Superior temporal gyrus (tissue), 1 donor: ENCODE data around the gene MRPL57.
"Not testable (repeated sequence)": the region's sequence is repeated elsewhere in the genome, so short reads cannot be mapped to it uniquely, and the experiment has no call there.

ENCODE experiments used
- DNase-seq: peaks from one replicate; pipeline ENCODE4 v3.0.0-alpha.2; 2016; ENCODE audit errors: extremely low spot score

Gene MRPL57

DNA sequence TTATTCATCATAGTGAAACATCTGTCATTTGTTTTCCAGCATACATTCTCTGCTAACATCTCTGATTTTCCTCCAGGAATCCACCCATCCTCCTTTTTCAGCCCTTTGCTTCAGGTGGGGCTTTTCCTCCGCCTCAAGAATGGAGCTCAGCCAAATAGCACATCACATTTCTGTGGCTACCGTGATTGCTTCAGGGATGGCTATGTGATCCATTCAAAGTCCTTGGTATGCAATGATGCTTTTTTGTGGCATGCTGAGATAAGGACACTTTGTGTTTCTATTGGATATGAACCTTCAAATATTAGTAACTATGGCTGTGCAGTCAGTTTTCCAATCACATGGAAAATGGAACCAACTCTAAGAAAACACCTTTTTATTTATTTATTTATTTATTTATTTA lies 18.3 kb downstream of the MRPL57 start:
- DNase-seq, result not testable (repeated sequence)

DNA sequence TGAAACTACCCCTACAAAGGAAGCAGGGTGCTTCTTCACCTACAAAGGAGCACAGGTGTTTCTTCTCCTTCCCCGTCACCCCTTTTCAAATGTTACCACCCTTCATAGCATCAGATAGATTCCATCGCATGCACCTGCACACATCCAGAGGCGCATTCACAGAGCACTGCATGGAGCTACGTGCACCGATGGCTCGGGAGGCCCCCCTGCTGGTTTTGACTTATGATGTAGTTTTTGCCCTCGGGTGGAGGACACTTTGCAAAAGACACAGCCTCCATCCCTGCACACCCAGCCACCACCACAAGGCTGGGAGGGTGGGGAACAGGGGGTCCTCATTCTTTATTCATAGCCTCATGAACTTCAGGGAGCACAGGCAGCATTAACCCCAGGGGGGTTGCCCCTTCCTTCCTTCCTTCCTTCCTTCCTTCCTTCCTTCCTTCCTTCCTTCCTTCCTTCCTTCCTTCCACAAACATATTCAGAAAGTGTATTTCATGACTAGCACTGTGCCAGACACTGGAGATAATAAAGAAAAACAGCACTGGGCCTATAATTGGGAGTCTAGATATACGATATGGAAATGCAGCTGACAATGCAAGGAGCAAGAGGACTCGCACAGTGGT lies 21.3 kb downstream of the MRPL57 start:
- DNase-seq, result not testable (repeated sequence)

DNA sequence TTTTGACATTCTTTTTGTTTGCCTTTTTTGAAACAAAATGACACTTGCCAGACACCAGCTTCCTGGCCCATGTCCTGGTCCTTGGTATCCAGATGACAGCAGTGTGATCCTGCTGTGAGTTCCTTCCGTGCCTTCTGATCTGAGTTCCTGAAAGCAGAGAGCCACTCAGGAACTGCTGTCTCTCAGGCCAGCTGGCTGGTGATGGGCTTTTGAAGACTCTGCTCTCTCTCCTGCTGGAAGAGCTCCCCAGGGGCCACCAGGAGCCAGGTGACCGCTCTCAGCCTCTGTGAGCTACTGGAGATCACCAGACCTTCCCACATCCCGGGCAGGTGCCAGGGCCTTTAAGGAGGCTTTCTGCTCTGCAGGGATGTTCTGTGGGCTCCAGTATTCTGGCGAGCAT lies 21.9 kb downstream of the MRPL57 start:
- not testable (repeated sequence) for DNase-seq

DNA sequence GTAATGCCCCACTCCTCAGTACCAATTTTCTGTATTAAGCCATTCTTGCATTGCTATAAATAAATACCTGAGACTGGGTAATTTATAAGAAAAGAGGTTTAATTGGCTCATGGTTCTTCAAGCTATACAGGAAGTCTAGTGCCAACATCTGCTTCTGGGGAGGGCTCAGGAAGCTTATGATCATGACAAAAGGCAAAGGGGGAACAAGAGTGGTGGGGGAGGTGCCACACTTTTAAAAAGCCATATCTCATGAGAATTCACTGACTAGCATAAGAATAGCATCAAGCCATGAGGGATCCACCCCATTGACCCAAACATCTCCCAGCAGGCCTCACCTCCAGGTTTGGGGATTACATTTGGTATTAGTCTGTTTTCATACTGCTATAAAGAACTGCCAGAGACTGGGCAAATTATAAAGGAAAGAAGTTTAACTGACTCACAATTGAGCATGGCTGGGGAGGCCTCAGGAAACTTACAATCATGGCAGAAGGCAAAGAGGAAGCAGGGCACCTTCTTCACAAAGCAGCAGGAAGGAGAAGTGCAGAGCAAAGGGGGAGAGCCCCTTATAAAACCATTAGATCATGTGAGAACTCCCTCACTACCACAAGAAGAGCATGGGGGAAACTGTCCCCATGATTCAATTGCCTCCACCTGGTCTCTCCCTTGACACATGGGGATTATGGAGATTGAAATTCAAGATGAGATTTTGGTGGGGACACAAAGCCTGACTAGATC lies 25.2 kb downstream of the MRPL57 start:
- DNase-seq, result not testable (repeated sequence)

DNA sequence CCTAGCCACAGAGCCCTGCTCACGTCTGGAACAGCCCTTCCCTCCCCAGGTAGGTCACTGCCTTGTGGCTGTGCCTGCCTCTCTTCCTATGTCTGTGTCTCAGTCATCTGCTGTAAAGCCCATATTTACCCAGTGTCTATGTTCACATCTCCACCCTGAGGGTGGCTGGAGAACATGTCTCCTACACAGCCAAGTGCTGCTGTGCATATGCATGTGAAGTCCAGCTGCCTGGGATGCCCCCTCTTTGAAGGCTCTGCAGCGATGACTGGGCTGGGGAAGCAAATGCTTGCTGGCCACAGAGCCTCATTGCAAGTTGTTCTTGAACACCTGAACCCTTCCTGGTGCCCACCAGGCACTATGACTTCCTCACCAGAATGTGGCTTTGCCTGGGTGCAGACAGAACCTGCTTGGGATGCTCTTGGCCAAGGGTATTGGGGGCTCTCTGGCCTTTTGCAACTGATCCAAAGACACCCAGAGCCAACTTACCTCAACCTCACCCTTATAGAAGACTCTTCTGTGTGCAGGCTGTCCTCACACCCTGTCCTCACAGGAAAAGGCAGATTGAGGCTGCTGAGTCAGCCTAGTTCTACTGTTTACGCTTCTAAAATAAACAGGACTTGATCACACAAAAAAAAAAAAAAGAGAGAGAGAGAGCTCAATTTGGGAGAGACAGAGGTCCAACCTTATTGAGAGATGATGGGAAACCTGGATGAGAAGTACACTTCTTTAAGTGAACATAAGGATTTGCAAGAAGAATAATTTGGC lies 26.5 kb downstream of the MRPL57 start:
- no peak for DNase-seq

DNA sequence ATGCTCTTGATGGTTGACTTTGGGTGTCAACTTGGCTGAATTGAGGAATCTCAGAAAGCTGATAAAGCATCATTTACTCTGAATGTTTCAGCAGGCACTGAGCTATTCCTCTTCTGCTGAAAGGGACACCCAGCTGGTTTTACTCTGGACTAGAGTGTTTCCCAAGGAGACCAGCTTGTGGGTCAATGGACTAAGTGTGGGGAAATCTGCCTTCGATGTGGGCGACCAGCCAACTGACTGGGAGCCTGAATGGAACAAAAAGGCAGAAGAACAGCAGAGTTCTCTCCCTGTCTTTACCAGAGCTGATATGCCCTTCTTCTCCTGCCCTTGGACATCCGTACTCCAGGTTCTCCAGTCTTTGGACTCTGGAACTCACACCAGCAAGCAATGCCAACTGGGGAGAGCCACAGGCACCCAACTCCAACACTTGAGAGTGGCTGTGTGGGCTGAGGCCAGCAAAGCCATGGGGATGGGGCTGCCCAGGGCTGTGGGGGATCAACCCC lies 32.2 kb downstream of the MRPL57 start:
- DNase-seq, result no peak

DNA sequence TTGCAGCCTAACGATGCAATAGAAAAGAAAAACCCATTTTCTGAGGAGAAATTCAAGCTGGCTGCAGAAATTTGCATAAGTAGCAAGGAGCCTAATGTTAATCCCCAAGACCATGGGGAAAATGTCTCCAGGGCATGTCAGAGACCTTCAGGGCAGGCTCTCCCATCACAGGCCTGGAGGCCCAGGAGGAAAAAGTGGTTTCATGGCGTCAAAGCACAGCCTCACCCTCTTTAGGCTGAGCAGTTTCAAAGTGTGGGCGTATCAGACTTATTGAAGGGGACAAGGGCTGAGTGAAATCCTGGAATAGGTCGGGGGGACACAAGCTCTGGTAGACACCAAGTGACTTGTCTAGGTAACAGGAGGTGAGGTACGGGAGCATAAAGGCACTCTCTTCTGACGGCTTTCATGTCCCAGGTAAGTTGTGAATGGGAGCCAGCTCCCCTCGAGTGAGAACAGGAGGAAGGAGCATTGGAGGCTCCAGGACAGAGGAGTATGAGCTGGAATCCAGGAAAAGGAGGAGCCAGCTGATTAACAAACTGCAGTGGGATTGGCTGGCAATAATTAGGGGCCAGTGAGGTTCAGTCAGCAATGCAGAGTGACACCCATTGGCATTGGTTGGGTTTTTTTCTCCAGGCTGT lies 35.8 kb downstream of the MRPL57 start:
- DNase-seq, result no peak

DNA sequence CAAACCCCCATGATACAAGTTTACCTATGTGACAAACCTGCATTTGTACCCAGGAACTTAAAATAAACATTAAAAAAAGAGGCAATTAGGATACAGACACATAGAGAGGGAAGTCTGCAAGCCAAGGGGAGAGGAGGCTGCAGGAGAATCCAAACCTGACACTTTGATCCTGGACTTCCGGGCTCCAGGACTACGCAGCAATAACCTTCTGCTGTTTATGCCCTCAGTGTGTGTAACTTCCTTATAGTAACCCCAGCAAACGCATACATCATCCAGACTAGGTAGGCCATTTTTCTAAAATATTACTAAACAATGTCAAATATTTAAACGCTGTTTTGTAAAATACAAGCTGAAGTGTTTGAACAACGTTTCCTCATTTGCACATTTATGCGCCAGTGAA lies 39.0 kb downstream of the MRPL57 start:
- DNase-seq, result not testable (repeated sequence)

DNA sequence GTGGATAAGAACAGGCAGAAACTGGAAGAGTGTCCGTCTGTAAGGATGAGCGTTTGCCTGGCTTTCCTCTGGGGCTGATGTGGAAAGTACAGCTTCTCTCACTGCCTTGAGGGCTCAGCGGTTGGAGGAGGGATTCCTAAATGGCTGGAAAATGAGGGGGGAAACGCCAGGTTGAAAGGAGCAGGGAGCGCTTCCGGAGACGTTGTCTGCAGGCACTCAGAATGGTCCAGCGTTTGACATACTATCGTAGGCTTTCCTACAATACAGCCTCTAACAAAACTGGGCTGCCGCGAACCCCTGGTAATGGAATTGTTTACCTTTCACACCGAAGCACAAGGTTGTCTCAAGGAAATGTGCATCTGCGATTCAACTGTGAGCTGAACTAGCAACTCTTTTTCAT lies 39.9 kb downstream of the MRPL57 start:
- no peak for DNase-seq

DNA sequence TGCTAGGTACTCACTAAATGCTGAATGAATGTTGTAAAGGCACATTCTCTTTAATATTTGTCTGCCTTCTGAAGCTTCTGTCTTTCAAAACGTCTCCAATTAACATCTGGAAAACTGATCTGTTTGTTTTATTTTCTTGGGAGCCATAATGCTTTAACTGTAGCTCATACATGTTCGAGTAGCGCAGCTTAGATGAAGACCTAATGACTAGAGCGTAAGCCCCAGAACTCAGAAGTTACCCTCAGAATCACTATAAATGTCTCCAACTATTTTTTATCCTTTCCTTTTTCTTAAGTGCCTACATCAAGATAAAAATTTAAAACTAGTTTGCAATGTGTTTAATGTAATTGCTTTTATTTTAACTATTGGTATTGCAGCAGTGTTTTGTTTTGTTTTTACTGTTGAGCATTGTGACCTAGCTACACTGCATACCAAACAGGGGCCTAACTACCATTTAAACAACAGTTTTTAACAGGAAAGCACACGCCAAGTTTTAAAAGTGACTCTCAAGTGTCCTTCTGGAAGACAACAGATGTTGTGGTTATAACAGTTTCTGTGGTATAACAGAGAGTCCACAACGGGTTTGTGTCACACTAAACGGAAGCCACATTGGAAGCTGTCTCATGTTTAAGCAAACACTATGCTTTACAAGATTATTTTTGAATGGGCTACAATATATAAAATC lies 42.0 kb downstream of the MRPL57 start:
- no peak for DNase-seq

DNA sequence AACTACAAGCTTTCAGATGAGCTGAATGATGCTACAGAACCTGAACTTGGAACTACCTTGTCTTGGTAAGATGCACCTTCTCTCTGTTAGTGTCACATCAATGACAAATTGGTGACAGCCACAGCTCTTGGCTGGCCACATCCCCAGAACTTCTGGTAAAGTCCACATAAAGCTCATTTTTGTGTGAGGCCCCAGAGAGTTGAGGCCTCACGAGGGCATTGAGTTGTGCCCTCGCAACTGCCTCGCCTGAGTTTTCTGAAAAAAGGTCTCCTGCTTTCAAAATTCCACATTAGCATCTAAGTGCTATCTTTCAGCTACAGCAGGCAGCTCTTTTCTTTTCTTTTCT lies 42.6 kb downstream of the MRPL57 start:
- DNase-seq, result no peak

DNA sequence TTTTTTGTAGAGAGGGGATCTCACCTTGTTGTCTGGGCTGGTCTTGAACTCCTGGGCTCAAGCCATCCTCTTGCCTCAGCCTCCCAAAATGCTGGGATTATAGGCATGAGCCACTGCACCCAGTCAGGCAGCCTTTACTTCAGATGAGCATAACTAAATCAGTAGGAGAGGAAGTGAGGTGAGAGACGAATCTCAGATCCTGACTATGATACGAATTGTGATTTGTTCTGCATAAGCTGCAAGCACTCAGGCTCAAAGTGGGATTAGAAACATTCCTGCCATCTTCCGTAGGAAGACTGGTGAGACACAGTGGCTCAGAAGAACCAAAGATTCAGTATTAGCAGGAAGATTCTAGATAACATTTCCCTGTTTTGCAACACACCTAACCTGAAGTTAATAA lies 43.3 kb downstream of the MRPL57 start:
- DNase-seq, result not testable (repeated sequence)

DNA sequence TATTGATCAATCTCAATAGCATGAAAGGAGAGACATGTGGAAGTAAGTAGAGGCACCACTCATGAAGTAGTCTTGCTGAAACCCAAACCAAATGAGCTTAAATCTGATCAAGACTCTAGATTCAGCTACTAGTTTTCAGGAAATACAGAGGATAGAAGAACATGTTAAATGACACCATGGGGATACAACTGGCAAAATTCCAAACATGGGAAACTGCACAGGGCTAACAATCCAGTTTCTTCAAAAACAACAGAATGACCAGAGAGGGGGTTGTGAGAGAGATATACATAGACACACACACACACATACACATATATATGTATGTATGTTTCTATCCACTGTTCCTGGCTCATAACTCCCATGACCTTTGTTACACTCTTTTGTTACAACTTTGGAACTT lies 44.8 kb downstream of the MRPL57 start:
- DNase-seq, result no peak

DNA sequence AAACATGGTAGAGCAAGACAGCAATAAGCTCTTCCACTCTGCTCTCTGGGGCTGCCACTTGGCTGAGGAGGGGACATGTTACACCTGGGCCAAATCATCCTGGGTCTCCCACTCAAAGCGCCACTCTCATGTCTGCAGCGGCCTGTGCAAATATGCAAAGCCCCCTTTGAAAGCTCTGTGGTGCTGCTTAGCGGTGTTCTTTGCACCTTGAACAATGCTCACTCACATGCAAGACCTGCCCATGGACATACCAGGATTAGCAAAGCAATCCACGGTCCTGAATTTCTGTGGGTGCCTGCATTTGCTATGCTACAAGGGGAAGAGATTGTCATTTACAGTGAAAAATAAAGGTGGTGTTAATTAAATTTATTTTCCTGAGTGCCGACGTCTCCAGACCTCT lies 48.6 kb downstream of the MRPL57 start:
- no peak for DNase-seq

DNA sequence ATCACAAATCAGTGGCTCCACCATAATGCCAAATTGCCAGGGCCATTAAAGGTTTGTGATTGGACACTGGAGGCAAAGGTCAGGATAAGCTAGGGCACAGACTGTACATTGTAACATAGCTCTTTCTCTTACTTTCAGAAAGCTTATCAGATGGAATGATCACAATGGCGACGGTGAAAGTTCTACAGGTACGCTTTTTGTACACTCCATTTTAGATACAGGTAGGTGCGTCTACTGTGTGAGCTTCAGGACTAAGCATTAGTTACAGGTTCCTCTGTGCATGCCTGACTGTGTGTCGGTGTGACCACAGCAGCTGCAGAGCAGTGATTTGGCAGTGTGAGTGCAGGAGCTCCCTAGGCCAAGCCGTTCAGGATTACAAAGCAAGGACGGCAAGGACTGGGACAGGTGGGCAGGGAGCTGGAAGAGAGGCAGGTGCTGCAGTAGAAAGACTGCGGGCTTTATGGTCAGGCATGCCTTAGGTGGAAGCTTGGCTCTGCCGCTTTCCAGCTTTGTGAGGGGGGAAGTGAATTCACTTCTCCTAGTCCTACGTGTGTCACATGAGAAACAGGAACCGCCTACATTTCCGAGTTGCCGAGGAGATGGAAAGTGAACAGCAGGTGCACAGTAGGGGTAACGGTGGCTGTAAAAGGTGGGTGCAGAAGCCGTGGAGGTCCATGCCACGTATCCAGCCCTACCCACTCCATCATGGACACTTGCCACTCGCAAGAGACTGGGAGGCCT lies 49.6 kb downstream of the MRPL57 start:
- no peak for DNase-seq

DNA sequence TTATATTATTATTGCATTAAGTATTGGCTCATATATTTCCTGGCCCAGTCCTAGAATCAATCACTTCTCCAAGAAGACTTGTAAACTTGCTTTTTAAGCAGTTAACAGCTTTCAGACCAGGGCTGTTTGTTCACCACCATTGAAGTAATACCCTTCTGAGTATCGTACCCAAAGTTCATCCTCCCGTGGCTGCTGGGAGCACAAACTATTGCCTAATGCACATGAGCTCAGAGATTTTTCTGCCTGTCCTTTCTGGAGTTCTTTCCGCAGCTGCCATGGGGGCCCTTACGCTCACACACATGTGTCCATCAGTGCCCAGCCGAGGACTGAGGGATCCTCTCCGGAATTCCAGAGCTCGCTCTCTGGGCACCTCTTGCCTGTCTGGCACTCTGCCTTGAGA lies 51.5 kb downstream of the MRPL57 start:
- no peak for DNase-seq
